Measurements from ENCODE around the gene OTUD3.
"Not testable (repeated sequence)": the region's sequence is repeated elsewhere in the genome, so short reads cannot be mapped to it uniquely, and the experiment has no call there.

The OTUD3 gene

GRCh38 chr1:19882111-19883071, at the start of gene OTUD3:
Gene OTUD3, plus strand, starts transcription at chr1:19882395. Its CDS starts 119 bp downstream, at chr1:19882514.
- peak; percentile 86 for DNase-seq

- DNase-seq, result no peak
These were observed 46.6 kb upstream of the OTUD3 start for GRCh38 chr1:19835578-19835977.

DNA sequence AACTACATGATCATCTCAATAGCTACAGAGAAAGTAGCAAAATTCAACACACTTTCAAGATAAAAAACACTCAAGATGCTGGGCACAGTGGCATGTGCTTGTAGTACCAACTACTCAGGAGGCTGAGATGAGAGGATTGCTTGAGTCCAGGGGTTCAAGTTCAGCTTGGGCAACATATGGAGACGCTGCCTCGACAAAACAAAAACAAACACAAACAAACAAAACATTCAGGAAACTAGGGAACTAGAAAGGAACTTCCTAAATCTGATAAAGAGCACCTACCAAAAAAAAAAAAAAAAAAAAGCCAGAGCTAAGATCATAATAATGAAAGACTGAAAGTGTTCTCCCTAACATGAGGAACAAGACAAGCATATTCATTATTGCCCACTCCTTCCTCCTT, 44.3 kb upstream of the OTUD3 start:
- no peak for DNase-seq

GRCh38 chr1:19840228-19840627, 42.0 kb upstream of the OTUD3 start:
- DNase-seq, result no peak

- DNase-seq, result no peak
These were observed 37.3 kb upstream of the OTUD3 start for GRCh38 chr1:19844731-19845495.

DNA sequence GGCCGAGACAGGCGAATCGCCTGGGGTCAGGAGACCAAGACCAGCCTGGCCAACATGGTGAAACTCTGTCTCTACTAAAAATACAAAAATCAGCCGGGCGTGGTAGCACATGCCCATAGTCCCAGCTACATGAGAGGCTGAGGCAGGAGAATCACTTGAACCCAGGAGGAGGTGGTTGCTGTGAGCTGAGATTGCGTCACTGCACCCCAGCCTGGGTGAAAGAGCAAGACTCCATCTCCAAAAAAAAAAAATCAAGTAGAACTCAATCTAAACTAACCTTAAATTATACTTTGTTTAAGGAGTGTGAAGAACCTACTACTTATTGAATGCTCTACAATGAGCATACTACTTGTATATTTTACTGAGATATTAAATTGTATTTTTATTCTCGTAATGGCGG, 36.6 kb upstream of the OTUD3 start:
- no peak for DNase-seq

- no peak for DNase-seq
These were observed 35.9 kb upstream of the OTUD3 start for GRCh38 chr1:19846338-19846737.

GRCh38 chr1:19847334-19847733, 34.9 kb upstream of the OTUD3 start:
- not testable (repeated sequence) for DNase-seq

- DNase-seq, result not testable (repeated sequence)
These were observed 32.9 kb upstream of the OTUD3 start for GRCh38 chr1:19849307-19849706.

DNA sequence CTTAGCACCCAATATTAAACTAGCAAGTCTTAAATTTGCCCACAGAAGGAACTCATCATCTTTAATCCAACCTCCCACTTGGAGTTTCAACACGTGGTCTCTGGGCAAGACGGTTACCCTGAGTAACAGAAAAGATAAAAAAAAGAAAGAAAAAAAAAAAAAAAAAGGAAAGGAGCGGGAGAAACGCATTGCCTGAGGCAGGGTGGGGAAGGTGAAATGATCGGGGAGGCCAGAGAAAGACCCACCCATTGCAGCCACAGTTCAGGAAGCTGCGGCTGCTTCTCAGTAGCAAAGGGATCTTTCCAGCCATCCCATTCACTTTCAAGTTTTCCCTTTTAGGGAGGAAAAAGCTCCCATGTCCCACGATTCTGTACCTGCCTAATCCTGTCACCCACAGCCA, 32.0 kb upstream of the OTUD3 start:
- no peak for DNase-seq

DNA sequence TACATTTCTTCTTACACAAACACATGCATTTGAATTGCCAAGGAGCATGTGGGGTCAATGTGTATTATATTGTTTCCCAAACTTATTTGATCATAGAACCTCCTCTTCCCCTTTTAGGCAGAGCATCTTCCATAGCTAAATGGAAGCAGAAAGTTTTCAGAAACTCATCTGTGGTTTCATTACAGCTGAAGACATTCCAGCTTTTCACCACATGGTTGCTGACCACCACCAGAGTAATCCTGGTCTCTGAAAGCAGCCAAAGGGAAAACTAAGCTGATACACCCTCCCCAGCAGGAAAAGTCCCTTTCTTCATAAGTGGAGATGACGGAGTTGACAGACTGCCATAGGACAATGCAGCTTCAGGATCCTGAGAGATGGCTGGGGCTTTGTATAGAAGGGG, 30.2 kb upstream of the OTUD3 start:
- DNase-seq, result no peak

DNA sequence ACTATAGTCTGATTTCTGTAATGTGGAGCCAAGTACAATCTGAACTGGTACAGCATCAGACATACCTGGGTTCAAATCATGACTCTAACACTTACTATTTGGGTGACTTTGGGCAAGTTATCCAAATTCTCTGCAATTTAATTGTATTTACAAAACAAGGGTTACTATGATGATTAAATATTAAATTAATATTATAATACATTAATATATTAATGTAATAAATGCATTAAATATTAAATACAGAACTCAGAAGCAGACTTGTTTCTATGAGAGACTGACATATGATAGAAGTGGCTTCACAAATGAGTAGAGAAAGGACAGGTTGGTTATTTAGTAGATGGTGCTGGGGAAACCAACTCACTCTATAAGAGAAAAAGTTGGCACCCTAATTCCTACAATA, 27.3 kb upstream of the OTUD3 start:
- no peak for DNase-seq

DNA sequence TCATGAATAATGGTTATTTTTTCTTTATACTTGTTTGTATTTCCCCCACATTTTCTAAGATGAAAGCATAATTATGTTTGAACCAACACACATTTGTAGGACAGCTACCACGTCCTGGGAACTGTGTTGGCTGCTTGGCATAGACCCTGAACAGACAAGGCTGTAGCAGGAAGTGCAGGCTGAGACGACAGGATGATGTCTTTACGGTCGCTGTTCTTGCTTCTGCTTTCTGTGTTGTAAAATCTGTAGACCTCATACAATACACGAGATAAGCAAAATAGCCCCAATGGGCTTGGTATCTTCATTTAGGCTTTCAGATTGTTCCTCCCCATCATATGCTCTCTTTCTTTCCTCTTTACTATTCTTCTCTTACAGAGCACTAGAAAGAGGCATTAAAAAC, 23.3 kb upstream of the OTUD3 start:
- no peak for DNase-seq

DNA sequence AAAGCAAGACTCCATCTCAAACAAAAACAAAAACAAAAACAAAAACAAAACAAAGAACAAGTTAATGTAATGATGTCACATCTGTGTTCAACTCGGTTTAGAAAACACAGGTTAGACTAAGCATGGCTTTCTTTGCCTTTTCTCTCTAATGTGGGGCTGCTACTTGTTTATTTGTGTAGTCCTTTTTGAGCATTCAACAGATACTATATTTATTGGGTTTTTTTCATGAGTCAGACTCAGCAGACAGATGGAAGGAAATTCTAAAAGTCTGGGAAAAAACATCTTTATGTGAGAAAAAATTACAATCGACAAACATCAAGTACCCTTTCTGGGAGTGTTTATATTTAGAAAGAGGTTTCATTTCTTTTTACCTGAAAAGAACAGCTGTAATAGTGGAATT, 22.3 kb upstream of the OTUD3 start:
- no peak for DNase-seq

DNA sequence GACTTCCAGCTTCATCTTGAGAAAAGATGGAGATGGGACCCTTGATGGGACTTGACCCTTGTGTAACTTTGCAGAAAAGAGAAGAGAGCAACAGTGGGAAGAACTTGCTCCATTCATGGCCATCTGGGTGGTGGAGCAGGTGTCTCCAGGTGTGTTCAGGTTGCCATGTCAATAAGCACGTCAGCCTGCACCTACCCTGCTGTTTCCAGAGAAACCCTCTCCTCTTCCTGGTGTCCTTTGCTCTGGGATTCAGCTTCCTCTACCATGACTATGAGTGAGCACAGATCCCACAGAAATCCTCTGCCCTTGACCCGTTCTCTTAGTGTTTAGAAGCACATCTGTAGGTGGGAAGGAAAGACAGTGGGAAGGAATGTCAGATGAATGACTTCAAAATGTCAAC, 21.8 kb upstream of the OTUD3 start:
- DNase-seq, result peak; percentile 9

GRCh38 chr1:19861034-19861433, 21.2 kb upstream of the OTUD3 start:
- DNase-seq, result no peak

DNA sequence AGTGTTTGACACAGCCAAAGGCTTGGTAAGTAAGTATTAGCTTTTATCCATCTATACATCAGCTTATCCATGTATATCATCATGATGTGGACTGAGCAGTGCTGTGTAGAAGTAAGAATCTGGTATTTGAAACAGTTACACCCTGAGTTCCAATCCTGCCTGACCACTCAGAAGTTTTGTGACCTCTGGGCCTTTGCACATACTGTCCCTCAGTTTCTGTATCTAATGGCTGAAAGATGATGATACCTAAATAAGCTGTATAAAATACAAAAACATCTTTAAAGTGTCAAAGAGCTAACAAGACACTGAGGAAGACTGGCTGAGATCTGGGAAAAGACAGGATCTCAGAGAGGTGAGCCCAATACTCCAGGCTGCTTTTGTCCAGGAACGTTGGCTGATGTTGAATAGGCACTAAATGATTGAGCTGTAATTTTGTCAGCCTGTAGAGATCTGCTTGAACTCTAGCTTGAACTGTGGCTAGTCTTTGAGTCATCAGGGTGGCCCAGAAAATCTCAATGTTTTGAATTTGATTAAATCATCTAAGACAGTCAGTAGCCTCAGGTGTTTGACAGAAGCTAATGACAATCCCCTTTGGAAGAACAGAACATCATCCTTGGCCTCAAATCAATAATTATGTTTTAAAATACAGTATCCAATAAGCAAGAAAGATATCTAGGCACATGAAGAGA, 20.2 kb upstream of the OTUD3 start:
- no peak for DNase-seq

- no peak for DNase-seq
These were observed 19.3 kb upstream of the OTUD3 start for GRCh38 chr1:19862944-19863343.

- no peak for DNase-seq
These were observed 17.5 kb upstream of the OTUD3 start for GRCh38 chr1:19864570-19865160.

GRCh38 chr1:19866029-19866428, 16.2 kb upstream of the OTUD3 start:
- no peak for DNase-seq

DNA sequence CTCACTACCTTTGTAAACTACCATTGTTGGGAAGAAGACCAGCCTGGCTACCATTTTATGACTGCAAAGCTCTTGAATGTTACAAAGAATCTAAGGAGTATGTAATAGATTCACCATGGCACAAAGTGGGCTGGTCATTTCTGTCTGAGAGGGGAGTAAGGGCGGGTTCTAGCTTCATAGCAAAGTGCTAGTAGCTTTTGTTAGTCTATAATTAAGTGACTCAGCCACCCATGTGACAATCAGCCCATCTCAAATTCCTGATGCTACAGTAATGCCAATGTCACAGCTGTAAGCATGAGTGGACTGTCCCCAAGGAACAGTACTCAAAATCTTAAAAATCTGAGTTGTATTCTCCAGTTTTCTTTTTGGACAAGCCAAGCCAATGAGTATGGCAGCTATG, 15.4 kb upstream of the OTUD3 start:
- no peak for DNase-seq

- DNase-seq, result not testable (repeated sequence)
These were observed 13.6 kb upstream of the OTUD3 start for GRCh38 chr1:19868575-19868974.

GRCh38 chr1:19869453-19869852, 12.7 kb upstream of the OTUD3 start:
- not testable (repeated sequence) for DNase-seq
